ENCODE data around the gene DNAH17. TPM values are rescaled to one million over a fixed set of nuclear protein-coding genes. Genes with fewer than 3 reads are reported as not detected.
"Not testable (repeated sequence)": the region's sequence is repeated elsewhere in the genome, so short reads cannot be mapped to it uniquely, and the experiment has no call there.

DNAH17 gene
- total and polyA plus RNA-seq, 4 experiments from 2014 or later: 0.49 to 1.0 (median 0.78) TPM; not detected in 1

DNA sequence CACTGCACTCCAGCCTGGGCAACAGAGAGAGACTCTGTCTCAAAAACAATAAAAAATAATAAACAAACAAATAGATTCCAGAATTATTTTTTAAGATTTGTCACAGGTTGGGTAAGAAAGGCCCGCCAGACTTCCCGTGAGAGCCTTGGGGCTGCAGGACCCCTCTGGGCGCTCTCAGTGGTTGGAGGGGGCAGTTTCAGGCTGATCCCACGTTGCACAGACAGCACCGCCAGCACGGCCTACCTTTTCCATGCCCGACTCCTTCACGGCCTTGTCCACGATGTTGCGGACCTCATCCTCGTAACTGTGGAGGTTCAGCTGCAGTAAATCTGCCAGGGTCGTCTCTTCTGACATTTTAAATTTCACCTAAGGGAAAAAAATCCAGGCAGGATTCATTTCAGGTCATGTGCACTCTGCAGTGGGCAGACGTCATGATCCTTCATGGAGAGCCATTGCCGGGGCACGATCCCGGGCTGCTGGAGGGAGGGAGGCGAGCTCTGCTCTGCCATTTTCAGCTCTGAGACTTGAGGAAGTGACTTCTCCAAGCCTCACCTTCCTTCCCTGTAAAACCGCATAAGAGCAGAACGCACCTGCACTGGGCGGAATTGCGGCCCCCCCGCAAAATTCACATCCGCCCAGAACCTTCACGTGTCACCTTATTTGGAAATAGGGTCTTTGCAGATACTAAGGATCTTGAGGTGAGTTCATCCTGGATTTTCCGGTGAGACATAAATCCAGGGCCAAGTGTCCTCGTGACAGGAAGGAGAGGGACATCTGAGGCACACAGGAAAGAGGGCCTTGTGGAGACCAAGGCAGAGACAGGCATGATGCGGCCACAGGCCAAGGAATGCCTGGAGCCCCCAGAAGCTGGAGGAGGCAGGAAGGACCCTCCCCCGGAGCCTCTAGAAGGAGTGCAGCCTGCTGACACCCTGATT lies 66.8 kb downstream of the DNAH17 start:
- Histone ChIP-seq H3K27me3 (ENCODE audit: insufficient read depth, low read length) (no peaks in the 10 kb centered on the region), H3K4me3 (ENCODE audit: low read length in 2 of 2) (no peak overlapping the region), H3K36me3 (ENCODE audit: insufficient read depth, low read length) (no peaks in the 10 kb centered on the region), H3K9me3 (ENCODE audit: control insufficient read depth in 1 of 2, low read length in 2 of 2) (no peaks in the 10 kb centered on the region), H3K4me1 (ENCODE audit: insufficient read depth, low read length) (no peaks in the 10 kb centered on the region), H3K27ac (ENCODE audit: low read depth, low read length) (no peak overlapping the region)
- POLR2A ChIA-PET (ENCODE audit: partially characterized antibody): no interaction called here
- H3K36me3 Mint-ChIP-seq: no peaks in the 10 kb centered on the region
- H3K4me3 Mint-ChIP-seq: no peak overlapping the region
- intact Hi-C loops (cut with micrococcal nuclease): no loop called here
- H3K27me3 Mint-ChIP-seq: peaks cover 0 to 4% of the 10 kb centered on the region in 2 donors
- peak overlapping the region in 1 of 7 donors; percentile 65 for H3K27ac Mint-ChIP-seq
- H3K9me3 Mint-ChIP-seq: no peaks in the 10 kb centered on the region
- CTCF ChIA-PET (ENCODE audit: partially characterized antibody): no interaction called here
- no peak for DNase-seq
- no peaks in the 10 kb centered on the region for H3K4me1 Mint-ChIP-seq

DNA sequence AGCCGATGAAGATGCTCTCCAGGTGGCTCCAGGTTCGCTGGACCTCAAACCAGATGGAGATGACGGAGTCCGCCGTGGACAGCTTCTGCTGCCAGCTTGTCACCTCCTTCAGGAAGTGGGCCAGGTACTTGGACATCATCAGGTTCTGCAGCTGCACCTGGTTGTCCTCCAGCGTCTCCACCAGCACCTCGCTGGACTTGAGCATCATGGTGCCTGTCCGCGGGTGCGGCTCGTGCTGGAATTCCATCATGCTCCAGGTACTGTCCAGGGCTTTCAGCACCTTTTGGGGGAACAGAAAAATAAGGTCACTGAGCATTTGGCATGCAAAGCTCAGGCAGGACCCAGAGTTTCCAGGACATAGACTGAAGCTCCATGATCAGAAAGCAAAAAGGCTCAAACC lies 69.7 kb downstream of the DNAH17 start:
- H3K36me3 Mint-ChIP-seq: no peaks in the 10 kb centered on the region
- H3K27ac Mint-ChIP-seq: no peak overlapping the region
- H3K27ac ChIP-seq (ENCODE audit: low read depth, low read length): no peak overlapping the region
- ChIA-PET CTCF (ENCODE audit: partially characterized antibody) (no interaction called here), POLR2A (ENCODE audit: partially characterized antibody) (no interaction called here)
- H3K4me1 Mint-ChIP-seq: no peaks in the 10 kb centered on the region
- no peak overlapping the region for H3K4me3 Mint-ChIP-seq
- H3K27me3 ChIP-seq (ENCODE audit: insufficient read depth, low read length): no peaks in the 10 kb centered on the region
- H3K4me3 ChIP-seq (ENCODE audit: low read length in 2 of 2): no peak overlapping the region
- no peaks in the 10 kb centered on the region for H3K4me1 ChIP-seq (ENCODE audit: insufficient read depth, low read length)
- no peaks in the 10 kb centered on the region for H3K36me3 ChIP-seq (ENCODE audit: insufficient read depth, low read length)
- peaks cover 0 to 4% of the 10 kb centered on the region in 2 donors for H3K27me3 Mint-ChIP-seq
- no peaks in the 10 kb centered on the region for H3K9me3 Mint-ChIP-seq
- no peak for DNase-seq
- no peaks in the 10 kb centered on the region for H3K9me3 ChIP-seq (ENCODE audit: control insufficient read depth in 1 of 2, low read length in 2 of 2)
- intact Hi-C loops (cut with micrococcal nuclease): no loop called here

DNA sequence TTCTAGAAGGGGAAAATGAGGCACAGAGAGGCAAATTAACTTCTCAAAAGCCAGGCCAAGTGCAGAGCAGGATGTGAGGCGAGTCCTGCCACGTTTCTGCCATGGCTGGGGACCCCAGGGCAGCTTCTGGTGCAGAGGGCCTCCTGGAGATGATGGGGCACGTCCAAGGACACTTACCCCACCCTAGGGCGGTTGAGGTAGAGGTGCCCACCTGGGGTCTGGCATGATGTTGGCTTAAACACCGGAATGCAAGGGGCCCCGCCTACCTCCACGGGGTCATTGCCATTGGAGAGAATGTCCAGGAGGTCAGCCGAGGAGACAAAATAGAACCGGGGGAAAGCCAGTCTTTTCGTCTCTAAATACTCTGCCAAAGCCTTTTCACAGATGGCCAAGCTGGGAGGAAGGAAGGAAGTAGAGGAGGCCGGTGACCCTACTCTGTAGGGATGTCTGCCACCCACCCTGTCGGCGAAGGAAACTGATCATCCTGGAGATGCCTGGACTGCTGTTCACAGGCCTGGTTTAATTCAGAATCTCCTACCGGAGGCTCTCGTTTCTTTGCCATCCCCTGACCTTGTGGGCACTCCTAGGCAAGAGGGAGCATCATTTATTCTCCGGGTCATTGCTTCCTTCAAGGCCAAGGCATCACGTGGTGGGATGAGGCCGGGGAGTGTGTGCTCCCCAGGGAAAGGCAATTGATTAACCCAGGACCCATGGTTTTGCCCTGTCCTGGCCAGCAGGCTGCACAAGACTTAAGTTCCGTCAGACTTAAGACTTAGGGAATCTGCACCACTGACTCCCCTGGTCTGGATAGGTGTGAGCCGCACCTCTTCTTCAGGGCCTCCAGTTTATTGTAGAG lies 70.5 kb downstream of the DNAH17 start:
- Histone ChIP-seq H3K4me3 (ENCODE audit: low read length in 2 of 2) (no peak overlapping the region), H3K27ac (ENCODE audit: low read depth, low read length) (no peak overlapping the region), H3K9me3 (ENCODE audit: control insufficient read depth in 1 of 2, low read length in 2 of 2) (no peaks in the 10 kb centered on the region), H3K4me1 (ENCODE audit: insufficient read depth, low read length) (no peaks in the 10 kb centered on the region), H3K27me3 (ENCODE audit: insufficient read depth, low read length) (no peaks in the 10 kb centered on the region), H3K36me3 (ENCODE audit: insufficient read depth, low read length) (no peaks in the 10 kb centered on the region)
- Mint-ChIP-seq H3K27ac (no peak overlapping the region), H3K4me3 (no peak overlapping the region), H3K27me3 (peaks cover 0 to 4% of the 10 kb centered on the region in 2 donors), H3K9me3 (no peaks in the 10 kb centered on the region), H3K36me3 (no peaks in the 10 kb centered on the region), H3K4me1 (no peaks in the 10 kb centered on the region)
- CTCF ChIA-PET (ENCODE audit: partially characterized antibody): no interaction called here
- DNase-seq: no peak
- intact Hi-C loops (cut with micrococcal nuclease): no loop called here
- POLR2A ChIA-PET (ENCODE audit: partially characterized antibody): no interaction called here

DNA sequence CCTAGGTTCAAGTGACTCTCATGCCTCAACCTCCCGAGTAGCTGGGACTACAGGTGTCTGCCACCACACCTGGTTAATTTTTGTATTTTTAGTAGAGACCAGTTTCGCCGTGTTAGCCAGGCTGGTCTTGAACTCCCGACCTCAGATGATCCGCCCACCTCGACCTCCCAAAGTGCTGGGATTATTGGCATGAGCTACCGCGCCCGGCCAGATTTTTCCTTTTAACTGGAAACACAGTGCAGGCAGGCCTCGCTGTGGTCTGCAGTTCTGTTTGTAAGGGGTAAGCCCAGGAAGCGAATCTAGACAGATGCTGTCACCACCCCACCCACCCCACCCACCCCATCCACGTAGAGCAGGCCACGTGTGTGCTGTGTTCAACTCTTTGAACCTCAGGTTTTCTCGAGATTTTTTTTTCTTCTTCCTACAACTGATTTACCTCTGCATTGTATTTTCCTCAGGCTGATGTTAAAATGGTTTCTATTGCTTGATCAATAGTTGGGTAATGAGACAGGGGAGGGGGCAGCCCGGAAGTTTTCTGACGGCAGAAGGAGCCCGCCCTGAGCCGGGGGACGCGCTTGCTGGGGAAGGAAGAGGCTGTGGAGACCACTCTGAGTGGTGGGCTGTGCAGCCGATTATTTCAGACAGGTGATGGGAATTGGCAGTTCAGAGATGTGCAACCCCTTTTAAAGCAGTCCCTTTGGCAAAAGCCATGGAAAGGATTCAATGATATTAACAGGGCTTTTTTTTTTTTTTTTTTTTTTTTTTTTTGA lies 72.9 kb downstream of the DNAH17 start:
- H3K27me3 ChIP-seq (ENCODE audit: insufficient read depth, low read length): no peaks in the 10 kb centered on the region
- no peaks in the 10 kb centered on the region for H3K36me3 Mint-ChIP-seq
- H3K27me3 Mint-ChIP-seq: peaks cover 0 to 4% of the 10 kb centered on the region in 2 donors
- H3K27ac Mint-ChIP-seq: no peak overlapping the region
- no peak overlapping the region for H3K27ac ChIP-seq (ENCODE audit: low read depth, low read length)
- H3K4me3 ChIP-seq (ENCODE audit: low read length in 2 of 2): no peak overlapping the region
- CTCF ChIA-PET (ENCODE audit: partially characterized antibody): no interaction called here
- H3K36me3 ChIP-seq (ENCODE audit: insufficient read depth, low read length): no peaks in the 10 kb centered on the region
- POLR2A ChIA-PET (ENCODE audit: partially characterized antibody): no interaction called here
- no peaks in the 10 kb centered on the region for H3K4me1 Mint-ChIP-seq
- H3K4me1 ChIP-seq (ENCODE audit: insufficient read depth, low read length): no peaks in the 10 kb centered on the region
- H3K9me3 Mint-ChIP-seq: no peaks in the 10 kb centered on the region
- H3K9me3 ChIP-seq (ENCODE audit: control insufficient read depth in 1 of 2, low read length in 2 of 2): no peaks in the 10 kb centered on the region
- intact Hi-C loops (cut with micrococcal nuclease): no loop called here
- H3K4me3 Mint-ChIP-seq: no peak overlapping the region
- no peak for DNase-seq

DNA sequence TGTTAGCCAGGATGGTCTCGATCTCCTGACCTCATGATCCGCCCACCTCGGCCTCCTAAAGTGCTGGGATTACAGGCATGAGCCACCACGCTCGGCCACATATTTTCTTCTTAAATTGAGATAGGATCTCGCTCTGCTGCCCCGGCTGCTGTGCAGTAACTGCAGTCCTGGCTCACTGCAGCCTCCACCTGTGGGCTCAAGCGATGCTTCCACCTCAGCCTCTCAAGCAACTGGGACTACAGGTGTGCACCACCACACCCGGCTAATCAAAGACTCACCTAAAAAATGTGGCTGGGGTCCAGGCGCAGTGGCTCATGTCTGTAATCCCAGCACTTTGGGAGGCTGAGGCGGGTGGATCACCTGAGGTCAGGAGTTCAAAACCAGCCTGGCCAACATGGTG lies 73.8 kb downstream of the DNAH17 start:
- DNase-seq; H3K4me3 ChIP-seq (ENCODE audit: low read length in 2 of 2); H3K4me3 Mint-ChIP-seq; H3K27me3 Mint-ChIP-seq; H3K9me3 Mint-ChIP-seq; POLR2A ChIA-PET (ENCODE audit: partially characterized antibody); intact Hi-C loops (cut with micrococcal nuclease); H3K27ac Mint-ChIP-seq; H3K27ac ChIP-seq (ENCODE audit: low read depth, low read length); H3K4me1 Mint-ChIP-seq; H3K36me3 ChIP-seq (ENCODE audit: insufficient read depth, low read length); H3K36me3 Mint-ChIP-seq; H3K4me1 ChIP-seq (ENCODE audit: insufficient read depth, low read length); H3K9me3 ChIP-seq (ENCODE audit: control insufficient read depth in 1 of 2, low read length in 2 of 2); H3K27me3 ChIP-seq (ENCODE audit: insufficient read depth, low read length): not testable (repeated sequence)
- CTCF ChIA-PET (ENCODE audit: partially characterized antibody): interaction anchor here (0.7 kb wide), 2 partner anchors 10 to 466 kb away, joined by 4 to 5 read pairs; no protein-coding TSS in a partner anchor

DNA sequence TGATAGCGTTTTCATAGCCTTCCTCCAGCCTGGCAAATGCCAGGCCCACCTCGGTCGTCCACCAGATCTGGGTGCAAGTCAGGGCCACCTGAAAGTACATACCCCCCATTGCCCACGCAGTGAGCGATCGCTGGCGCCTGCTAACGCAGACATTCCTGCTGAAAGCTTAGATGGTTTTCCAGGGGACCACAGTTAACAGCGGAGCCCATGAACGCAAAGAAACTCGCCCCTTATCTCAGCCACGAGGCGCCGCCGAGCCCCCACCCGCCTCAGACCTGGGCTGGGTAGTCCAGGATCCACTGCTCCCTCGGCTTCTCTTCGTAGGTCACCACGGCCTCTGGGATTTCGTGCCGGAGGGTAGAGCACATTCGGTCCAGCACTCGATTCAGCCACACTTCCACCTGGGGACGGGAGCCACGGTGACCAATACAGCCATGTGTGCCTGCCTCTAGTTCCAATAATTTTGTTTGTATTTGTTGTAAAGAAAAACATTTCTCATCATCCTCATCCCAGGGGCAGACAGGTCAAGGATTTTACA lies 74.5 kb downstream of the DNAH17 start:
- POLR2A ChIA-PET (ENCODE audit: partially characterized antibody): no interaction called here
- H3K4me3 ChIP-seq (ENCODE audit: low read length in 2 of 2): no peak overlapping the region
- CTCF ChIA-PET (ENCODE audit: partially characterized antibody): interaction anchor here (0.7 kb wide), 2 partner anchors 9 to 467 kb away, joined by 4 to 5 read pairs; no protein-coding TSS in a partner anchor
- H3K9me3 ChIP-seq (ENCODE audit: control insufficient read depth in 1 of 2, low read length in 2 of 2): no peaks in the 10 kb centered on the region
- Mint-ChIP-seq H3K27ac (no peak overlapping the region), H3K36me3 (no peaks in the 10 kb centered on the region), H3K4me1 (no peaks in the 10 kb centered on the region), H3K4me3 (no peak overlapping the region), H3K27me3 (no peaks in the 10 kb centered on the region), H3K9me3 (no peaks in the 10 kb centered on the region)
- H3K27me3 ChIP-seq (ENCODE audit: insufficient read depth, low read length): no peaks in the 10 kb centered on the region
- no peak for DNase-seq
- intact Hi-C loops (cut with micrococcal nuclease): no loop called here
- no peak overlapping the region for H3K27ac ChIP-seq (ENCODE audit: low read depth, low read length)
- H3K4me1 ChIP-seq (ENCODE audit: insufficient read depth, low read length): no peaks in the 10 kb centered on the region
- no peaks in the 10 kb centered on the region for H3K36me3 ChIP-seq (ENCODE audit: insufficient read depth, low read length)
